ENCODE measurements around the gene RAB26.

- TF ChIP-seq EZH2 (IDR thresholded peaks at IDR 0.05; ENCODE audit: low read length, missing control alignments) (no peak), CTCF (conservative IDR thresholded peaks at IDR 0.05 in 1 of 2, IDR thresholded peaks at IDR 0.05 in 1 of 2; ENCODE audit: low read depth in 1 of 2, low read length in 2 of 2) (no peak)
Observed at GRCh38 chr16:2197765-2198164, 49.3 kb downstream of the RAB26 start.
